C4-2B (cell line): Measurements from ENCODE around the gene TOX2.

Experiments
- ZFX ChIP-seq: fragments of 450-650 bp; IDR thresholded peaks from 2 replicates; pipeline ENCODE4 v1.6.1; 2017
- TF ChIP-seq, protein P1 (sequence below): fragments of 450-650 bp; conservative IDR thresholded peaks from 2 replicates; pipeline ENCODE4 v1.5.1; 2017; ENCODE audit warnings: mild to moderate bottlenecking

GRCh38 chr20:43953919-43954592 is 39.4 kb downstream of the TOX2 start:
- TF ChIP-seq, protein P1, sequence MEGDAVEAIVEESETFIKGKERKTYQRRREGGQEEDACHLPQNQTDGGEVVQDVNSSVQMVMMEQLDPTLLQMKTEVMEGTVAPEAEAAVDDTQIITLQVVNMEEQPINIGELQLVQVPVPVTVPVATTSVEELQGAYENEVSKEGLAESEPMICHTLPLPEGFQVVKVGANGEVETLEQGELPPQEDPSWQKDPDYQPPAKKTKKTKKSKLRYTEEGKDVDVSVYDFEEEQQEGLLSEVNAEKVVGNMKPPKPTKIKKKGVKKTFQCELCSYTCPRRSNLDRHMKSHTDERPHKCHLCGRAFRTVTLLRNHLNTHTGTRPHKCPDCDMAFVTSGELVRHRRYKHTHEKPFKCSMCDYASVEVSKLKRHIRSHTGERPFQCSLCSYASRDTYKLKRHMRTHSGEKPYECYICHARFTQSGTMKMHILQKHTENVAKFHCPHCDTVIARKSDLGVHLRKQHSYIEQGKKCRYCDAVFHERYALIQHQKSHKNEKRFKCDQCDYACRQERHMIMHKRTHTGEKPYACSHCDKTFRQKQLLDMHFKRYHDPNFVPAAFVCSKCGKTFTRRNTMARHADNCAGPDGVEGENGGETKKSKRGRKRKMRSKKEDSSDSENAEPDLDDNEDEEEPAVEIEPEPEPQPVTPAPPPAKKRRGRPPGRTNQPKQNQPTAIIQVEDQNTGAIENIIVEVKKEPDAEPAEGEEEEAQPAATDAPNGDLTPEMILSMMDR = no peak
- TF ChIP-seq ZFX = no peak
